Stimulated activated CD8-positive, alpha-beta memory T cell treated with anti-CD3 and anti-CD28 coated beads, Interleukin-12 subunit alpha, Interleukin-12 subunit beta, amount 100 ng/mL, for 4 hours (primary cell): ENCODE measurements around the gene NPFFR1.

Source experiments
- DNase-seq: peaks from one replicate; pipeline ENCODE4 v3.0.0-alpha.2; 2020; ENCODE audit warnings: low read depth

The NPFFR1 gene, protein sequence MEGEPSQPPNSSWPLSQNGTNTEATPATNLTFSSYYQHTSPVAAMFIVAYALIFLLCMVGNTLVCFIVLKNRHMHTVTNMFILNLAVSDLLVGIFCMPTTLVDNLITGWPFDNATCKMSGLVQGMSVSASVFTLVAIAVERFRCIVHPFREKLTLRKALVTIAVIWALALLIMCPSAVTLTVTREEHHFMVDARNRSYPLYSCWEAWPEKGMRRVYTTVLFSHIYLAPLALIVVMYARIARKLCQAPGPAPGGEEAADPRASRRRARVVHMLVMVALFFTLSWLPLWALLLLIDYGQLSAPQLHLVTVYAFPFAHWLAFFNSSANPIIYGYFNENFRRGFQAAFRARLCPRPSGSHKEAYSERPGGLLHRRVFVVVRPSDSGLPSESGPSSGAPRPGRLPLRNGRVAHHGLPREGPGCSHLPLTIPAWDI

DNA sequence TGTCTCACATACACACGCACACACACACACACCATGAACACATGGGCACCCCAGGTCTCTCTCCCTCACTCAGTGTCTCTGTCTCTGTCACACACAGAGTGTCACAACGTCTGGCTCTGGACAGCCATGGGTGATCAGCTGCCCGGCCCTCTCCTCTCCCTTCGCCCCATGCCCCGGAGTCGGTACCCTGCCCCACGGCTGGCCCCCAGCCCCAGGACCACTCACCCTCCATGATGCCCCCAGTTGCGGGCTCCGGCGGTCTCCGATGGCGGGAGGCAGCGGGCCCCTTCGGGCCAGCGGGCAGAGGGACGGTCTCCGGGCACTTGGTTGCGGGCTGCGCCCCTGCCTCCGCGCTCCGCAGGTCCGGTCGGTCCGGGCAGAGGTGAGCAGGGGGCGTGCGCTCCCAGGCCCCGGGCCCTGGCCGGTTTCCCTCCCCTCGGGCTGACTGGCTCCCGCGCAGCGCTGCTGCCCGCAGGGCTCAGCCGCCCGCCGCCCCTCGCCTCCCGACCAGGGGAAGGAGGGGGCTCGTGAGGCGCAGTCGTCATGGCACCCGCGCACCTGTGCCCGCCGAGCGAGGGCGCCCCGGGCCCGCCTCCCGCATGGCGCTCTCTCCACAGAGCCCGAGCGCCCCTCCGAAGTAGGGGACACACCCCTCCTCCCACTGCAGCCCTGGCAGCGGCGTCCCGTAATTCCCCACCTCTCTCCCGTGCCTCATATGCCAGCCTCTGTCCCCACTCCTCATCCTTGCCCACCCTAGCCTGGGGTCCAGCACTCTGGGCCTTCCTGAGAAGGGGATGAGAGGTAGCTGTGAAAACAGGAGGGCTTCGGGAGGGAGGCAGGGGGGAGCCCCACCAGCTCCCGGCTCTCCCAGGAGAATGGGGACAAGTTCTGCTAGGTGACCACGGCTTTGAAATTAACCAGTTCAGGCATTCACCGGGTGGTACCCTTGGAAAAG lies at the start of gene NPFFR1:
TSS of gene NPFFR1 (minus strand) at position 560 of the 955 bp plus-strand sequence. CDS start at position 232, 328 bp downstream.
- DNase-seq: no peak

DNA sequence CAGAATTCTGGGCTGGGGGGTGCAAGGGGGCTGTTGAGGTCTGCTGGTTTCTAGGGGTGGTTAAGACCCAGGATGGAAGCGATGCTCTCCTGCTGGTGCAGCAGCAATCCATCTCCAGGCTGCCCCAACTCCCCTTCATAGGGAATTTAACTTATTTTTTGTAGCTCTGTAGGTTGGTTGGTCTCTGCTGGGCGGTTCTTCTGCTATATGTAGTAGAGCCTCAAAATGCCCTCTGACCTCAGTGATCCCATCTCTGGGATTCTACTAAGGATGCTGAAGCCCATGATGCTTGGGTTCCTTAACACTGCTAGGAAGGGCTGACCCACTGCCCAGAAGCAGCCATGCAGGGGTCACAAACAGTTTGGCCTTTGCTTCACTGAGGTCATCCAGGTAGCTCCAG lies 49.5 kb upstream of the NPFFR1 start:
- DNase-seq: no peak

- no peak for DNase-seq
Observed at GRCh38 chr10:70331486-70332268, 47.9 kb upstream of the NPFFR1 start.

DNA sequence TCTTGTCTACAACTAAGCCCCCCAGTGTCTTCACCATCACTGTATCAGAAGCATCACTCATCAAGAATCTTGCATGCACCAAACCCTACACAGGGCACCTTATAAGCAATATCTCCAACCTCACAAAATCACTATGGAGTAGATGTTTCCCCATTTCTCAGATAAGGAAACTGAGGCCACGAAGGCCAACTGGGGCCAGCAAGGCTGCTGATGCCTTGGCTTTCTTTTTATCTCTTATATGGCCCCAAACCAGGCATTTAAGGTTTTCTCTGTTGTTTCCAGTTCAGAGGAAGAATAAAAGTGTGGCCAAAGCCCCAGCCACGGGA lies 47.3 kb upstream of the NPFFR1 start:
- DNase-seq: no peak

DNA sequence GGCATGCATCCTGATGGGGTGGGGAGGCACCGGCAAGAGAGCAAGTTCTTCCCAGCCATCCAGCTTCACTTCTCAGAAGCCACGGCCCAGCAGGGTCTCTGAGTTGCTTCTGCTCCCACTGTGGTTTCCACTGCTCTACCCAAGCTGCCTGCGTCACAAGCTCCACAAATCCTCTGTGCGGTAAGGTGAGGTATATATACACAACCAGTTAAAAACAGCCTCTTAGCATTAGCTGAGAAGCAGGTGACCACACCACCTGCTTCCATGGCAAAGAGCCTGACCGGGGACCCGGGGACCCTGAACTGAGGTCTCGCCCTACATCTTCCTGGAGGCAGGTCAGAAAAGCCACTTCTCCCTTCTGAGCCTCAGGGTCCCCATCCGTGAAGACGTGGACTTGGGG lies 46.9 kb upstream of the NPFFR1 start:
- no peak for DNase-seq

- no peak for DNase-seq
Observed at GRCh38 chr10:70328967-70329366, 45.2 kb upstream of the NPFFR1 start.

GRCh38 chr10:70328018-70328417 lies 44.2 kb upstream of the NPFFR1 start:
- no peak for DNase-seq

DNA sequence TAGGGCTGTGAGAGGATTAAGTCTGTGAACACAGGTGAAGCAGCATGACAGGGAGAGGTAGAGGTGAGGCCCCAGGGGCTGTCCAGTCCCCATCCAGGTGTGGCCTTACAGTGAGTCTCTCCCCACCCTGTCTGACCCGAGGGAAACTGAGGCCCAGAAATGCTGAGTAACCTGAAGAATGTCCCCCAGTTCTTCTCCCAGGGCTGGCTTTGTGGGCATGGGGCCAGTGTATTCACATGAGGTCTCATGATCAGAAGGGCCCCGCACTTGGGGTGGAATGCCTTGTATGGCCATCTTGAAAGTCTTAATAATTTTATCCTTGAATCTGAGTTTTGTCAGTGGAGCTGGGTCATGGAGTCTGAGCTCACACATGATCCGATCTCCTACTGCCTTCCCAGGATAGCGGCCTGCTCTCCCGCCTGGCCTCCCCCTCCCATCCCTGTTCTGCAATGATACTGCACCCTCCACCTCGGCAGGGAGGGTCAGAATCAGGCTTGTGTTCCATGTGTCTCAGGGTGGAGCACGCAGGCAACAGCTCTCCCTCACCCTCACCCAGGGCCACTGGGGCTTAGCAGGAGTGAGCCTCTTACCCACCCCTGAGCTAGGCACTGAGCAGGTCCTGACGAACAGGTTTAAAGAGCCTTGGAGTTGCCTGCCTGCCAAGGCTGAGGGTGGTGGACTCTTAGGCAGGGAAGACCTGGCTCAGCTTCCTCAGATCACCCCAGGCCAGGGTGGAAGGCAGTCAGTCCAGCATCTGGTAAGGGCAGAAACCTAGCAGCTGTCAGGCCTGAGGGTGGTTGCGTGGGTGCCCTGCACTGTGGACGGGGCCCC lies 41.4 kb upstream of the NPFFR1 start:
- no peak for DNase-seq

- peak; percentile 6 for DNase-seq
Observed at GRCh38 chr10:70324339-70324861, 40.6 kb upstream of the NPFFR1 start.

GRCh38 chr10:70323697-70324338 lies 40.0 kb upstream of the NPFFR1 start:
- DNase-seq: no peak

GRCh38 chr10:70323138-70323696 lies 39.4 kb upstream of the NPFFR1 start:
- no peak for DNase-seq

DNA sequence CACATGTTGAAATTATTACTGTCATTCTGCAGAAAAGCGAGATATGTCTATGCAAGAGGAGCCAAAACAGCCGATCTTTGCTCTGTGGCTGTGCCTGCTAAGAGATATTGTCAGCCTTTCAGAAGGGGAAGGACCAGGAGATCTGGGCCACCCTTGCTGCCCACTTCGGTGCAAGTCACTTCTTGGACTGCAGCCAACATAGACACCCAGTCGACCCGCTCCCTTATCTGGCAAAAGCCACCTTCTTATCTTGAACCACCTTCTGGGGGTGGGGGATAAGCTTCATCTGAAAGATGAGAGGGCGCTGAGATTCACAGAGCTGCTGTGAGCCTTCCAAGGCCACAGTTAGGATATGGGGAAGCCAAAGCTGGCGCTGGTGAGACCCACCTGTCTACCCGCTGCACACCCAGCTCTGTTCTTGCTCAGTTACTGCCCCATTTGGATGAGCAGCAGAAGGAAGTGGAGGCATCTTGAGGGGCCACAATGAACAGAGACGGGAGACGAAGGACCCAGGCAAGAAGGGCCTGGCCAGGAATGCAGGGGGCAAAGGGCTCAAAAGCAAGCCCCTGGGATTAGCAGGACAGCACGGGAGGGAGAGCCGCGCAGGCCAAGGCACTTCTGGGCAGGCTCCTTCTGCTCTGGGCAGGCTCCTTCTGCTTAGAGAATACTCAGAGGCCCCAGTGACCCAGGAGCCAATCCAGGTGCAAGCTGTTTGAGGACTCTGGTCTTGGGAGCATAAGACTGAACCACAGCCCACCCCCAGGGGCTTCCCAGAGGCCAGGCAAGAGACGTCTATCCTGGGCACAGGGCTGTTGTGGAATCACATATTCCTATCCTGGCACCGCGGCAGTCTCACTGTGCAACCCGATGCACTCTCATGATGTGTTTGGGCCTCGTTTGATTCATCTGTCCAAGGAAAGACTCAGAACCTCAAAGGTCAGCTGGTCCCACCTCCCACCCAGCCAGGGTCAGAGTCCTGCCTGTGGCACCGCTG lies 38.4 kb upstream of the NPFFR1 start:
- no peak for DNase-seq

DNA sequence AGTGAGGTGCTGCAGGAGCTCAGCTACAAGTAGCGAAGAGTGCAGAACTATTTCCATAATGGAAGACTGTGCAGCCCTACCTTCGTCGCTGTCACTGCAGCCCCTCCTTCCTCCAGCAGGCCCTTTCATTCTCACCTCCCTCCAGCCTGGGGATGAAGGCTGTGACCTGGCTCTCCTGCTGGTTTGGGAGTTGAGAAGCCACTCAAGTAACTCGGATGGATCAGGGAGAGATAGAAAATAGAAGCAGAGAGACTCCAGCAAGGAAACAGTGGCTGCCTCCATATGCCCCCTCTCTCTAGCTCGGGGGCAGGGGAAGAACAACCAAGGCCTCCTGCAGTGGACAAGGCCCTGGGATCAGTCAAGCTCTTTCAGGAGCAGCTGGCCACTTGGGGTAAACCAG lies 37.4 kb upstream of the NPFFR1 start:
- no peak for DNase-seq

GRCh38 chr10:70320751-70321150 lies 36.9 kb upstream of the NPFFR1 start:
- DNase-seq: no peak

GRCh38 chr10:70319824-70320223 lies 36.0 kb upstream of the NPFFR1 start:
- no peak for DNase-seq

DNA sequence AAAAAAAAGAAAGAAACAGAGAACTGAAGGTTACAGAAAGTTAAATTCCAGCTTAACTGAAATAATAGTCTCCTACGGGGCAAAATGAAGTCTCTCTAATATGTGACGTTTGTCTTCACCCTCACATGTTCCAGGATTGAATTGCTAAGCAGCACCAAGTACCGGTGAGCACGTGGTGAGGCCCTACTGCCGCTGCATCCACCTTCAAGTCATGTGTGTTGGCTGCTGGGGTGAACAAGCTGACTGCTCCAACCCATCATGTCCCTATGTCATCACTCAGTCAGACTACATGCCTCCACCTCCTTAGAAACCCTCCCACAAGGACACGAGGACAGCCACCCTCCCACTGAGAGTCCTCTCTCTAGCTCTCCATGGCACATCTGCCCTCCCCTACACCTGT lies 35.4 kb upstream of the NPFFR1 start:
- no peak for DNase-seq

GRCh38 chr10:70317943-70318318 lies 34.1 kb upstream of the NPFFR1 start:
- no peak for DNase-seq

DNA sequence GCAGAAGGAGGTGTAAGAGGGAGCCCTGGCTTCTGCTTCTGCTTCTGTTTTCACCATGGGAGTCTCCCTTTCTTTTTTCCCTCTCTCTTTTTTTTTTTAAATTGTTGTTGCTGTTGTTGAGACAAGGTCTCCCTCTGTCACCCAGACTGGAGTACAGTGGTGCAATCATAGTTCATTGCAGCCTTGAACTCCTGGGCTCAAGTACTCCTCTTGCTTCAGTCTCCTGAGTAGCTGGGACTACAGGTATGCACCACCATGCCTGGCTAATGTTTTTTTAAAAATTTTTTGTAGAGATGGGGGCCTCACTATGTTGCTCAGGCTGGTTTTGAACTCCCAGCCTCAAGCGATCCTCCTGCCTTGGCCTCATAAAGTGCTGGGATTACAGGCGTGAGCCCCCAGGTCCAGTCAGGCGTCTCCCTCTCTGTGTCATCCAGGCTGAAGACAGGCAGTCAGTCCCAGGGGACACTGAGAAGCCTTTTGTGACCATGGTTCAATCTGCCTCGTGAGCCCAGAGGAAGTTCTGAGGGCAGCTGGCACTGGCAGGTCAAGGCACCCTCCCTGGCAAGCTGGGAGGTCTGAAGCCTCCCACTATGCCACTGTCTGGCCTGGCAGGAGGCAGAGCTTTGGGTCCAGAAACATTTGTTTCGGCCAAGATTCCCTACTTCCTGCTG lies 33.6 kb upstream of the NPFFR1 start:
- DNase-seq: no peak

- no peak for DNase-seq
Observed at GRCh38 chr10:70315815-70316214, 32.0 kb upstream of the NPFFR1 start.
